ENCODE results near the gene RCOR3. TPM values are rescaled to one million over a fixed set of nuclear protein-coding genes. Genes with fewer than 3 reads are reported as not detected.
"Not testable (repeated sequence)": the region's sequence is repeated elsewhere in the genome, so short reads cannot be mapped to it uniquely, and the experiment has no call there.

The RCOR3 gene
- total RNA-seq, 2 donors from 2014 or later = 34.7 to 37.8 TPM

DNA sequence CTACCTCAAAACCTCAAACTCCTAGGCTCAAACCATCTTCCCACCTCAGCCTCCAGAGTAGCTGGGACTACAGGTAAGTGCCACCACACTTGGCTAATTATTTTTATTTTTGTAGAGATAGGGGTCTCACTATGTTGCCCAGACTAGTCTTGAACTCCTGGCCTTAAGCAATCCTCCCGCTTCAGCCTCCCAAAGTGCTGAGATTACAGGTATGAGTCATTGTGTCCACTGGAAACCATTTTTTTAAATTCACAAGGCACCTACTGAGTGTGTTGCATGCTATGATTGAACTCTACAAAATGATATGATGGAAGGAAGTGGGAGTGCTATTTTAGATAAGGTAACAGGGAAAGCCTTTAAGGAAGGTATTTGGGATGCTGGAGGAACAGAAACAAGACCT lies 41.8 kb upstream of the RCOR3 start:
- Histone ChIP-seq H3K4me1 (no peaks in the 10 kb centered on the region), H3K9ac (ENCODE audit: low read depth in 2 of 2, low read length in 2 of 2) (no peak overlapping the region), H3K9me3 (no peaks in the 10 kb centered on the region), H3K27ac (no peak overlapping the region), H3K4me3 (no peak overlapping the region), H3K27me3 (no peaks in the 10 kb centered on the region), H3K36me3 (no peaks in the 10 kb centered on the region)
- intact Hi-C loops (cut with DNase I) = no loop called here
- no peak for DNase-seq
- no peak for TF ChIP-seq CTCF (IDR thresholded peaks at IDR 0.05)

DNA sequence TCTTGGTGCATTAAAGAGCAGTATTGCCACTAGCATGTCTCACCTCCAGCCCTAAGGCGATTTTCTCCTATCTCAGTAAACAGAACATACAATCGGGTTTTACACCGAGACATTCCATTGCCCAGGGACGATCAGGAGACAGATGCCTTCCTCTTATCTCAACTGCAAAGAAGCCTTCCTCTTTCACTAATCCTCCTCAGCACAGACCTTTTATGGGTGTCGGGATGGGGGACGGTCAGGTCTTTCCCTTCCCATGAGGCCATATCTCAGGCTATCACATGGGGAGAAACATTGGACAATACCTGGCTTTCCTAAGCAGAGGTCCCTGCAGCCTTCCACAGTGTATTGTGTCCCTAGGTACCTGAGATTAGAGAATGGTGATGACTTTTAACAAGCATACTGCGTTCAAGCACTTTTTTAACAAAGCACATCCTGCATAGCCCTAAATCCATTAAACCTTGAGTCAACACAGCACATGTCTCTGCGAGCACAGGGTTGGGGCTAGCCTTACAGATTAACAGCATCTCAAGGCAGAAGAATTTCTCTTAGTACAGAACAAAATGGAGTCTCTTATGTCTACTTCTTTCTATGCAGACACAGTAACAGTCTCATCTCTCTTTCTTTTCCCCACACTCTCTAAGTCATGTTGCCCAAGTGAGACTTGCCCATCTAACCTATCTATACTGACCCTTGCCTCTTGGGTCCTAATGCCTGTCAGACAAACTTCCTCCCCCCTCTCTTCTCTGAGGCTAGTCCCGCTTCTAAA lies 36.5 kb upstream of the RCOR3 start:
- H3K36me3 ChIP-seq; H3K27me3 ChIP-seq; H3K9ac ChIP-seq (ENCODE audit: low read depth in 2 of 2, low read length in 2 of 2); H3K9me3 ChIP-seq; intact Hi-C loops (cut with DNase I); H3K4me3 ChIP-seq; H3K4me1 ChIP-seq; H3K27ac ChIP-seq; DNase-seq: not testable (repeated sequence)

- DNase-seq = not testable (repeated sequence)
Observed at GRCh38 chr1:211228573-211229364, 30.4 kb upstream of the RCOR3 start.

DNA sequence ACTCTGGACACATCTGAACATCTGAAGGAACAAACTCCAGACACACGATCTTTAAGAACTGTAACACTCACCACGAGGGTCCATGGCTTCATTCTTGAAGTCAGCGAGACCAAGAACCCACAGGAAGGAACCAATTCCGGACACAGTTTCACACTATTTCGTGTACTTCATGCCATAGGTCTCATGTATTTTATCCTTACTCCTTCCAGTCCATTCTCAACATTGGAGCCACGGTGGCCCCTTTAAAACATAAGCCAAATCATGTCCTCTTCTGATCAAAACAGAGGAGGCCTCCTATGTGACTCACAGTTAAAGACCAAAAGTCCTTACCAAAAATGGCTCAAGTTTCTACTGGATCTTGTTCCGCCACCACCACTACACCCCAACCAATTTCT lies 29.8 kb upstream of the RCOR3 start:
- DNase-seq = no peak

More at GRCh38 chr1:211228573-211229364, 30.4 kb upstream of the RCOR3 start:
- H3K9me3 ChIP-seq; H3K36me3 ChIP-seq; intact Hi-C loops (cut with DNase I); H3K4me3 ChIP-seq; H3K4me1 ChIP-seq; H3K27ac ChIP-seq; H3K9ac ChIP-seq (ENCODE audit: low read depth in 2 of 2, low read length in 2 of 2); H3K27me3 ChIP-seq: not testable (repeated sequence)

DNA sequence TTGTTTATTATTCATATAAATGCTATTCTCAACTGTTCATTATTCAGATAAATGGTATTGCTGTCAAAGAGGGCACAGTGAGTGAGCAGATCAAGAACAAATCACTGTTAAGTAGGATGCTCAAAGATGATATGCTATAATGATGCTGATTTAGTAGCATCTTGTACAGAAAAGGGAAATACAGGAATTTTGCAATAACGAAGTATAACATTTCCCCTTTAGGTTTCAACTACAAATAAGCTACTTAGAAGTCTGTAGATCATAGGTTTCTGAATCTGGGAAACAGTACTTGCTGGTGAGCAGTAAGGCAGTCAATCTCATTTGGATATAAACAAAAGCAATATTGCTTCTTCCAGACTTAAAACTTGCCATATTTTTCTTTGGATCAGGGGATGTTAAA lies 27.3 kb upstream of the RCOR3 start:
- no peaks in the 10 kb centered on the region for H3K27me3 ChIP-seq
- H3K4me1 ChIP-seq = no peaks in the 10 kb centered on the region
- H3K36me3 ChIP-seq = no peaks in the 10 kb centered on the region
- no peak for DNase-seq
- no peak overlapping the region for H3K4me3 ChIP-seq
- intact Hi-C loops (cut with DNase I) = no loop called here
- H3K9me3 ChIP-seq = no peaks in the 10 kb centered on the region
- H3K9ac ChIP-seq (ENCODE audit: low read depth in 2 of 2, low read length in 2 of 2) = no peak overlapping the region
- no peak overlapping the region for H3K27ac ChIP-seq
- no peak for TF ChIP-seq CTCF (IDR thresholded peaks at IDR 0.05)

More for the DNA sequence above, 29.8 kb upstream of the RCOR3 start:
- Histone ChIP-seq H3K36me3 (no peaks in the 10 kb centered on the region), H3K9me3 (no peaks in the 10 kb centered on the region), H3K9ac (ENCODE audit: low read depth in 2 of 2, low read length in 2 of 2) (no peak overlapping the region), H3K4me1 (no peaks in the 10 kb centered on the region), H3K4me3 (no peak overlapping the region), H3K27ac (no peak overlapping the region), H3K27me3 (no peaks in the 10 kb centered on the region)
- intact Hi-C loops (cut with DNase I) = no loop called here
- no peak for TF ChIP-seq CTCF (IDR thresholded peaks at IDR 0.05)

- H3K9ac ChIP-seq (ENCODE audit: low read depth in 2 of 2, low read length in 2 of 2) = no peak overlapping the region
- no peak for DNase-seq
- H3K27ac ChIP-seq = no peak overlapping the region
- no peaks in the 10 kb centered on the region for H3K27me3 ChIP-seq
- intact Hi-C loops (cut with DNase I) = no loop called here
- no peaks in the 10 kb centered on the region for H3K36me3 ChIP-seq
- TF ChIP-seq CTCF (IDR thresholded peaks at IDR 0.05) = no peak
- H3K4me1 ChIP-seq = no peaks in the 10 kb centered on the region
- no peak overlapping the region for H3K4me3 ChIP-seq
- no peaks in the 10 kb centered on the region for H3K9me3 ChIP-seq
Observed at GRCh38 chr1:211236633-211237320, 22.4 kb upstream of the RCOR3 start.
